IMR-90 (cell line): ENCODE results near the gene MAPKAPK2. TPM values are rescaled to one million over a fixed set of nuclear protein-coding genes. Genes with fewer than 3 reads are reported as not detected.

Source experiments
- ATAC-seq: fragments of 200-7000 bp; cut with Tn5 transposase; 2 replicates; pipeline ENCODE4 v1.9.1; 2020; ENCODE audit warnings: low read depth, mild to moderate bottlenecking, moderate library complexity
- BruUV-seq: library from RNA; stranded (reverse); fragments of 400-500 nt; replicated peaks from 2 replicates; lab custom pipeline; 2021; lab: Mats Ljungman, UMichigan
- CTCF ChIA-PET: fragments of 300-600 bp; formaldehyde crosslinking; extraction: SDS; loops from one replicate; lab custom pipeline; 2021; ENCODE audit warnings: antibody characterized with exemption; lab: Yijun Ruan, JAX
- POLR2A ChIA-PET: fragments of 300-600 bp; sonication (Branson Sonifier 250); formaldehyde crosslinking; loops from one replicate; lab custom pipeline; 2022; ENCODE audit warnings: antibody characterized with exemption; ENCODE audit not compliant: unreplicated experiment; lab: Charles Lee
- DNase-seq: peaks from one replicate; pipeline ENCODE4 v3.0.0; 2013
- H2AFZ ChIP-seq: replicated peaks from 2 replicates; pipeline ENCODE3; 2013; ENCODE audit warnings: low read length, mild to moderate bottlenecking; ENCODE audit not compliant: poor library complexity
- H2AK5ac ChIP-seq: 2 replicates; pipeline ENCODE4 v1.6.1; 2013; ENCODE audit warnings: low read depth, low read length, inconsistent platforms
- H2AK9ac ChIP-seq: replicated peaks from 2 replicates; pipeline ENCODE3; 2013; ENCODE audit warnings: mild to moderate bottlenecking, low read depth, low read length, moderate library complexity; ENCODE audit not compliant: poor library complexity
- H2BK120ac ChIP-seq: 2 replicates; pipeline ENCODE4 v1.6.1; 2013; ENCODE audit warnings: low read depth, low read length, inconsistent platforms
- H2BK15ac ChIP-seq: 3 replicates; pipeline ENCODE4 v1.6.1; 2013; ENCODE audit warnings: low read depth, low read length, inconsistent platforms
- H2BK20ac ChIP-seq: 2 replicates; pipeline ENCODE4 v1.6.1; 2013; ENCODE audit warnings: low read depth, mild to moderate bottlenecking, inconsistent platforms, low read length, moderate library complexity
- H2BK5ac ChIP-seq: 2 replicates; pipeline ENCODE4 v1.6.1; 2013; ENCODE audit warnings: mild to moderate bottlenecking, low read depth, low read length, inconsistent platforms; ENCODE audit not compliant: poor library complexity, severe bottlenecking
- H3K14ac ChIP-seq: replicated peaks from 2 replicates; pipeline ENCODE4 v1.6.1; 2013; ENCODE audit warnings: low read depth, low read length, inconsistent platforms
- H3K18ac ChIP-seq: 2 replicates; pipeline ENCODE4 v1.6.1; 2013; ENCODE audit warnings: low read depth, low read length, control low read depth
- H3K23ac ChIP-seq: 2 replicates; pipeline ENCODE4 v1.6.1; 2013; ENCODE audit warnings: low read depth, low read length, inconsistent platforms
- H3K27ac ChIP-seq: 2 replicates; pipeline ENCODE4 v1.5.1; 2013; ENCODE audit warnings: mild to moderate bottlenecking, control low read depth, low read length; ENCODE audit not compliant: insufficient read depth
- H3K27me3 ChIP-seq: 2 replicates; pipeline ENCODE4 v1.6.1; 2013; ENCODE audit warnings: low read length; ENCODE audit not compliant: control insufficient read depth, insufficient read depth
- H3K36me3 ChIP-seq: 2 replicates; pipeline ENCODE4 v1.6.1; 2013; ENCODE audit warnings: low read length, mixed read lengths; ENCODE audit not compliant: control insufficient read depth, insufficient read depth
- H3K4ac ChIP-seq: 2 replicates; pipeline ENCODE4 v1.6.1; 2013; ENCODE audit warnings: low read depth, low read length, inconsistent platforms
- H3K4me1 ChIP-seq: 2 replicates; pipeline ENCODE4 v1.6.1; 2013; ENCODE audit warnings: low read length, mixed read lengths; ENCODE audit not compliant: control insufficient read depth, insufficient read depth
- H3K4me2 ChIP-seq: 2 replicates; pipeline ENCODE4 v1.6.1; 2013; ENCODE audit warnings: low read depth, mild to moderate bottlenecking, control low read depth, low read length, moderate library complexity
- H3K4me3 ChIP-seq: 2 replicates; pipeline ENCODE4 v1.5.1; 2013; ENCODE audit warnings: low read depth, mild to moderate bottlenecking, control low read depth, low read length, moderate library complexity; ENCODE audit not compliant: insufficient read depth
- H3K56ac ChIP-seq: 2 replicates; pipeline ENCODE4 v1.6.1; 2013; ENCODE audit warnings: low read length, inconsistent platforms; ENCODE audit not compliant: insufficient read depth; ENCODE audit errors: extremely low read depth
- H3K79me1 ChIP-seq, 2 experiments: 2 replicates each; pipeline ENCODE4 v1.6.1; 2013; ENCODE audit warnings: low read length in 2 of 2, inconsistent platforms in 1 of 2, low read depth in 1 of 2
- H3K9ac ChIP-seq: 2 replicates; pipeline ENCODE4 v1.6.1; 2013; ENCODE audit warnings: low read depth, low read length, control low read depth
- H3K9me1 ChIP-seq: 2 replicates; pipeline ENCODE4 v1.6.1; 2013; ENCODE audit warnings: low read length, inconsistent platforms; ENCODE audit not compliant: insufficient read depth
- H3K9me3 ChIP-seq: 2 replicates; pipeline ENCODE4 v1.6.1; 2013; ENCODE audit warnings: low read length; ENCODE audit not compliant: control insufficient read depth, insufficient read depth
- H4K20me1 ChIP-seq: 2 replicates; pipeline ENCODE4 v1.6.1; 2013; ENCODE audit warnings: low read length, inconsistent platforms; ENCODE audit not compliant: insufficient read depth
- H4K5ac ChIP-seq: 2 replicates; pipeline ENCODE4 v1.6.1; 2013; ENCODE audit warnings: mild to moderate bottlenecking, low read depth, low read length, control low read depth
- H4K8ac ChIP-seq, 2 experiments: 2 replicates each; pipeline ENCODE4 v1.6.1; 2013; ENCODE audit warnings: low read depth in 2 of 2, low read length in 2 of 2, control low read depth in 1 of 2, inconsistent platforms in 1 of 2
- H4K91ac ChIP-seq: 2 replicates; pipeline ENCODE4 v1.6.1; 2013; ENCODE audit warnings: low read depth, low read length, inconsistent platforms; ENCODE audit not compliant: insufficient read depth
- RFX5 ChIP-seq: IDR thresholded peaks from 2 replicates; pipeline ENCODE4 v1.8.0; 2012; ENCODE audit warnings: low read depth, mild to moderate bottlenecking, low read length, moderate library complexity
- WGBS, 2 experiments: methylation state at CpG; one replicate each; pipeline versions ENCODE4 v1.1.5 to v1.1.7; 2013; ENCODE audit warnings: missing lambda C conversion rate in 2 of 2; ENCODE audit not compliant: insufficient read length in 1 of 2; ENCODE audit errors: extremely low coverage in 2 of 2; 5-methylcytosine and 5-hydroxymethylcytosine counted together
- dilution Hi-C: fragments of 300-500 bp; cut with HindIII; formaldehyde crosslinking; loops from one replicate; pipeline ENCODE4 v1.14.3; 2018; ENCODE audit warnings: low sequenced_read_pairs; ENCODE audit not compliant: unreplicated experiment
- in situ Hi-C: fragments of 300-500 bp; cut with MboI; formaldehyde crosslinking; loops from 3 replicates; pipeline ENCODE4 v1.14.3; 2019; ENCODE audit warnings: low sequenced_read_pairs, inconsistent platforms, mixed read lengths
- intact Hi-C: fragments of 100-400 bp; cut with micrococcal nuclease; formaldehyde crosslinking; loops from 2 replicates; pipeline ENCODE4 v1.10.0; 2022
- polyA plus RNA-seq, 3 experiments: library from polyadenylated mRNA; depleted of rRNA; stranded (reverse); fragments of >200 nt; gene quantifications; 2 replicates each; pipeline ENCODE4 v1.2.3, GENCODE V29; 2012; ENCODE audit warnings: low replicate concordance in 1 of 3
- total RNA-seq: library from RNA; depleted of rRNA; stranded (reverse); fragments of >200 nt; gene quantifications from 2 replicates; pipeline ENCODE4 v1.2.3, GENCODE V29; 2012

The MAPKAPK2 gene
- total and polyA plus RNA-seq, 2 of the 4 experiments (the other 2 are of a cell fraction): 56.5 to 66.4 TPM

GRCh38 chr1:206742719-206743383 is 58.1 kb downstream of the MAPKAPK2 start:
- Histone ChIP-seq H3K9ac (no peak overlapping the region), H3K14ac (no peak overlapping the region), H3K4me3 (no peak overlapping the region), H3K4me1 (peaks cover 5% of the 10 kb centered on the region), H3K4ac (no peak overlapping the region), H3K27me3 (no peaks in the 10 kb centered on the region), H4K8ac (no peak overlapping the region), H4K91ac (no peak overlapping the region), H2BK20ac (no peak overlapping the region), H2AK9ac (no peak overlapping the region), H3K56ac (no peak overlapping the region), H3K9me3 (no peaks in the 10 kb centered on the region), H2BK5ac (no peak overlapping the region), H2AK5ac (no peak overlapping the region), H3K9me1 (peaks cover 12% of the 10 kb centered on the region; the same call in 1 of the 2 replicates), H2BK15ac (no peak overlapping the region), H4K5ac (no peak overlapping the region), H4K20me1 (no peaks in the 10 kb centered on the region), H3K79me1 (0 out of 4 replicates have a peak, but pooled peaks cover 0 to 4% of the 10 kb centered on the region in 2 experiments), H2BK120ac (no peak overlapping the region), H3K27ac (no peak overlapping the region), H3K23ac (no peak overlapping the region), H3K18ac (no peak overlapping the region), H2AFZ (no peak overlapping the region), H3K4me2 (no peak overlapping the region), H3K36me3 (no peaks in the 10 kb centered on the region; the same call in 1 of the 2 replicates)
- DNase-seq (no peak), ATAC-seq (no peak)
- dilution Hi-C loops (no loop called here), in situ Hi-C loops (no loop called here), intact Hi-C loops (no loop called here)
- 20% methylated on average over 1 of the region's 13 CpGs; no CpG with 5 or more reads in 1 of the 2 experiments for WGBS, 2 experiments
- POLR2A ChIA-PET: no interaction called here
- no TSS peak for BruUV-seq
- TF ChIP-seq RFX5: no peak
- CTCF ChIA-PET: no interaction called here
